CD14-positive monocyte (primary cell): ENCODE measurements around the gene SNN. TPM values are rescaled to one million over a fixed set of nuclear protein-coding genes. Genes with fewer than 3 reads are reported as not detected.

Experiments used
- DNase-seq, 3 donors: peaks; one replicate each; pipeline ENCODE4 v3.0.0-alpha.2; 2011 to 2022
- H2AFZ ChIP-seq: 2 replicates; pipeline ENCODE4 v1.6.0; 2012; ENCODE audit warnings: mild to moderate bottlenecking, low read depth, low read length, inconsistent platforms; ENCODE audit not compliant: insufficient read depth, poor library complexity, severe bottlenecking
- H3K27ac ChIP-seq, 2 donors: 1 replicate in 1 of 2; 2 replicates in 1 of 2; pipeline ENCODE4 v1.5.1; 2012 to 2013; ENCODE audit warnings: low read length in 2 of 2, control low read depth in 1 of 2, inconsistent platforms in 1 of 2, low read depth in 1 of 2, mild to moderate bottlenecking in 1 of 2
- H3K27me3 ChIP-seq, 2 donors: one replicate each; pipeline versions ENCODE4 v1.6.0 to v1.6.1; 2011 to 2013; ENCODE audit warnings: low read length in 2 of 2; ENCODE audit not compliant: control insufficient read depth in 2 of 2, insufficient read depth in 2 of 2
- H3K36me3 ChIP-seq, 2 donors: replicated peaks in 1 of 2; 1 replicate in 1 of 2; 2 replicates in 1 of 2; pipeline versions ENCODE4 v1.5.1 to v1.6.1; 2012 to 2013; ENCODE audit warnings: low read length in 2 of 2, control low read depth in 1 of 2, inconsistent platforms in 1 of 2, mild to moderate bottlenecking in 1 of 2; ENCODE audit not compliant: insufficient read depth in 2 of 2, control insufficient read depth in 1 of 2
- H3K4me1 ChIP-seq, 2 donors: 1 replicate in 1 of 2; 2 replicates in 1 of 2; pipeline versions ENCODE4 v1.5.1 to v1.6.1; 2012 to 2013; ENCODE audit warnings: low read length in 2 of 2, control low read depth in 1 of 2, inconsistent platforms in 1 of 2, mild to moderate bottlenecking in 1 of 2, moderate library complexity in 1 of 2; ENCODE audit not compliant: insufficient read depth in 2 of 2, control insufficient read depth in 1 of 2
- H3K4me2 ChIP-seq: replicated peaks from 2 replicates; pipeline ENCODE3; 2012; ENCODE audit warnings: low read length, moderate library complexity, mild to moderate bottlenecking; ENCODE audit not compliant: poor library complexity, severe bottlenecking; ENCODE audit errors: extremely low read depth
- H3K4me3 ChIP-seq, 3 experiments: fragments of 200-600 bp in 1 of 3; sonication (generic) in 1 of 3; replicated peaks in 1 of 3; 1 replicate in 2 of 3; 2 replicates in 1 of 3; pipeline ENCODE4 v1.5.1; 2011 to 2013; ENCODE audit warnings: low read length in 3 of 3, mild to moderate bottlenecking in 3 of 3, control low read depth in 2 of 3, low read depth in 2 of 3, inconsistent platforms in 1 of 3, moderate library complexity in 1 of 3
- H3K79me2 ChIP-seq: 2 replicates; pipeline ENCODE4 v1.6.0; 2012; ENCODE audit warnings: mild to moderate bottlenecking, control low read depth, inconsistent platforms, low read length, moderate library complexity; ENCODE audit not compliant: insufficient read depth
- H3K9ac ChIP-seq: 2 replicates; pipeline ENCODE4 v1.6.0; 2017; ENCODE audit warnings: low read length, mild to moderate bottlenecking; ENCODE audit not compliant: insufficient read depth, poor library complexity, severe bottlenecking
- H3K9me3 ChIP-seq, 2 donors: replicated peaks in 1 of 2; 1 replicate in 1 of 2; 2 replicates in 1 of 2; pipeline versions ENCODE4 v1.5.1 to v1.6.1; 2012 to 2013; ENCODE audit warnings: low read length in 2 of 2, control low read depth in 1 of 2; ENCODE audit not compliant: control insufficient read depth in 1 of 2, insufficient read depth in 1 of 2
- H4K20me1 ChIP-seq: 2 replicates; pipeline ENCODE4 v1.6.0; 2012; ENCODE audit warnings: mild to moderate bottlenecking, low read length, control low read depth, moderate library complexity; ENCODE audit not compliant: insufficient read depth
- H3K27ac Mint-ChIP-seq, 7 donors: one replicate each; pipeline ENCODE4 v1.8.0; 2020; ENCODE audit warnings: mild to moderate bottlenecking in 7 of 7, mixed read lengths in 7 of 7, moderate library complexity in 6 of 7, inconsistent platforms in 2 of 7
- H3K27me3 Mint-ChIP-seq, 3 donors: one replicate each; pipeline ENCODE4 v1.8.0; 2021 to 2022; ENCODE audit warnings: low read depth in 3 of 3, mild to moderate bottlenecking in 3 of 3, mixed read lengths in 3 of 3, moderate library complexity in 3 of 3, inconsistent platforms in 1 of 3
- H3K36me3 Mint-ChIP-seq, 2 donors: one replicate each; pipeline ENCODE4 v1.8.0; 2020; ENCODE audit warnings: mixed read lengths in 2 of 2, inconsistent platforms in 1 of 2, mild to moderate bottlenecking in 1 of 2
- H3K4me1 Mint-ChIP-seq: one replicate; pipeline ENCODE4 v1.8.0; 2020; ENCODE audit warnings: mild to moderate bottlenecking, mixed read lengths
- H3K4me3 Mint-ChIP-seq, 2 donors: one replicate each; pipeline ENCODE4 v1.8.0; 2020; ENCODE audit warnings: mild to moderate bottlenecking in 2 of 2, mixed read lengths in 2 of 2, moderate library complexity in 1 of 2
- H3K9me3 Mint-ChIP-seq, 7 donors: one replicate each; pipeline ENCODE4 v1.8.0; 2020 to 2022; ENCODE audit warnings: mixed read lengths in 7 of 7, mild to moderate bottlenecking in 6 of 7, moderate library complexity in 6 of 7, inconsistent platforms in 2 of 7
- WGBS: methylation state at CpG from one replicate; pipeline ENCODE4 v1.1.5; 2013; ENCODE audit warnings: missing lambda C conversion rate; ENCODE audit not compliant: insufficient coverage; 5-methylcytosine and 5-hydroxymethylcytosine counted together
- intact Hi-C, 2 donors: fragments of 100-400 bp; cut with micrococcal nuclease; formaldehyde crosslinking; loops; one replicate each; pipeline versions ENCODE4 v1.15.0 to v1.15.1; 2023
- polyA plus RNA-seq, 3 donors: library from polyadenylated mRNA; depleted of rRNA in 1 of 3; unstranded in 2 of 3; stranded (reverse) in 1 of 3; fragments of 300-500 nt in 2 of 3; fragments of >200 nt in 1 of 3; fragmentation: Illumina TruSeq in 2 of 3; gene quantifications; 1 replicate in 2 of 3; 2 replicates in 1 of 3; pipeline ENCODE4 v1.2.3, GENCODE V29; 2012 to 2021
- TF ChIP-seq, protein P1 (sequence below): fragments of 200-600 bp; IDR thresholded peaks from one replicate; pipeline ENCODE4 v1.8.0; 2022; ENCODE audit warnings: antibody characterized with exemption, mild to moderate bottlenecking

SNN gene
- polyA plus RNA-seq, 3 donors: 89.4 to 111 (median 91.7) TPM

- WGBS: 50% methylated on average over 7 of the region's 12 CpGs
- Mint-ChIP-seq H3K4me3 (peak overlapping the region in 1 of 2 donors; percentile 37), H3K4me1 (peaks cover 62% of the 10 kb centered on the region), H3K9me3 (no peaks in the 10 kb centered on the region), H3K36me3 (peaks cover 78 to 87% of the 10 kb centered on the region in 2 donors), H3K27me3 (no peaks in the 10 kb centered on the region), H3K27ac (peak overlapping the region; percentile 16 to 82 (median 81))
- Histone ChIP-seq H3K79me2 (peaks cover 37% of the 10 kb centered on the region), H3K9ac (no peak overlapping the region), H3K27me3 (no peaks in the 10 kb centered on the region), H3K4me3 (peak overlapping the region in 1 of 3 experiments; percentile 19), H4K20me1 (peaks cover 55% of the 10 kb centered on the region), H3K36me3 (peaks cover 56 to 84% of the 10 kb centered on the region in 2 donors), H3K4me1 (peaks cover 55 to 62% of the 10 kb centered on the region in 2 donors), H3K9me3 (no peaks in the 10 kb centered on the region), H2AFZ (no peak overlapping the region), H3K4me2 (peak overlapping the region; percentile 19), H3K27ac (peak overlapping the region; percentile 12 to 58)
- peak in 2 of 3 donors; percentile 55 to 56 for DNase-seq
- intact Hi-C loops: no loop called here
- TF ChIP-seq, protein P1, sequence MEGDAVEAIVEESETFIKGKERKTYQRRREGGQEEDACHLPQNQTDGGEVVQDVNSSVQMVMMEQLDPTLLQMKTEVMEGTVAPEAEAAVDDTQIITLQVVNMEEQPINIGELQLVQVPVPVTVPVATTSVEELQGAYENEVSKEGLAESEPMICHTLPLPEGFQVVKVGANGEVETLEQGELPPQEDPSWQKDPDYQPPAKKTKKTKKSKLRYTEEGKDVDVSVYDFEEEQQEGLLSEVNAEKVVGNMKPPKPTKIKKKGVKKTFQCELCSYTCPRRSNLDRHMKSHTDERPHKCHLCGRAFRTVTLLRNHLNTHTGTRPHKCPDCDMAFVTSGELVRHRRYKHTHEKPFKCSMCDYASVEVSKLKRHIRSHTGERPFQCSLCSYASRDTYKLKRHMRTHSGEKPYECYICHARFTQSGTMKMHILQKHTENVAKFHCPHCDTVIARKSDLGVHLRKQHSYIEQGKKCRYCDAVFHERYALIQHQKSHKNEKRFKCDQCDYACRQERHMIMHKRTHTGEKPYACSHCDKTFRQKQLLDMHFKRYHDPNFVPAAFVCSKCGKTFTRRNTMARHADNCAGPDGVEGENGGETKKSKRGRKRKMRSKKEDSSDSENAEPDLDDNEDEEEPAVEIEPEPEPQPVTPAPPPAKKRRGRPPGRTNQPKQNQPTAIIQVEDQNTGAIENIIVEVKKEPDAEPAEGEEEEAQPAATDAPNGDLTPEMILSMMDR: no peak
Measured at GRCh38 chr16:11681976-11682654, 13.9 kb downstream of the SNN start.

DNA sequence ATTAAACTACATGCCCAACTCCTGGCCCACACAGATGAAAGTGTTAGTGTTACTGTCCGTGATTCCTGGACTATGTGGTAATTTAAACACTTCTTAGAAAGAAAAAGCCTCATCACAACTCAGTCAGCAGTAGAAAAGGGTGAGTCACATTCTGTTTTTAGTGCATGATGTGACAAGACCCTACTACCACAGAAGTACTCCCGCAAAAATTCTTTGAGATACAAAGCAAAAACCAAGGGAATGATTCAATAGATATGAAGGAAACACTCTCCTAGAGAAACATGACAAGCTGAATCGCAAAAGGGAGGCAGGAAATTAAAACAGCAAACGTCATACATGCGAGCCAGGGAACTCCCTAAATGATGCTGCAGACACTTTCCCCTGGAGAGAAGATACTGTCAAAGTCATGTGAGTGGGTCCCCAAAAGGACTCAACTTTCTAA lies 14.4 kb downstream of the SNN start:
- no peaks in the 10 kb centered on the region for H3K9me3 Mint-ChIP-seq
- Histone ChIP-seq H3K27ac (peak overlapping the region; percentile 12 to 58), H3K4me1 (peaks cover 50 to 57% of the 10 kb centered on the region in 2 donors), H3K36me3 (peaks cover 56 to 84% of the 10 kb centered on the region in 2 donors), H3K27me3 (no peaks in the 10 kb centered on the region), H2AFZ (no peak overlapping the region), H3K9me3 (no peaks in the 10 kb centered on the region), H3K4me2 (no peak overlapping the region), H3K79me2 (peaks cover 36% of the 10 kb centered on the region), H3K4me3 (no peak overlapping the region), H3K9ac (no peak overlapping the region), H4K20me1 (peaks cover 50% of the 10 kb centered on the region)
- H3K4me1 Mint-ChIP-seq: peaks cover 57% of the 10 kb centered on the region
- H3K4me3 Mint-ChIP-seq: no peak overlapping the region
- peak overlapping the region; percentile 35 to 82 (median 78) for H3K27ac Mint-ChIP-seq
- no CpG with 5 or more reads among the region's 5 CpGs for WGBS
- intact Hi-C loops: no loop called here
- DNase-seq: peak; percentile 49 to 85 (median 61)
- H3K36me3 Mint-ChIP-seq: peaks cover 78 to 87% of the 10 kb centered on the region in 2 donors
- H3K27me3 Mint-ChIP-seq: no peaks in the 10 kb centered on the region
- TF ChIP-seq, protein P1: no peak
